Activated CD8-positive, alpha-beta T cell treated with anti-CD3 and anti-CD28 coated beads for 36 hours (primary cell): ENCODE results near the gene TIMM22. TPM values are rescaled to one million over a fixed set of nuclear protein-coding genes. Genes with fewer than 3 reads are reported as not detected.

Experiments
- ATAC-seq: fragments of 200-7000 bp; cut with Tn5 transposase; one replicate; pipeline ENCODE4 v1.10.0; 2021; ENCODE audit warnings: mild to moderate bottlenecking, moderate library complexity
- CTCF ChIA-PET: fragments of 350-600 bp; sonication (Branson Sonifier 250); formaldehyde crosslinking; loops from one replicate; lab custom pipeline; 2021; ENCODE audit warnings: antibody characterized with exemption; lab: Charles Lee
- POLR2A ChIA-PET: fragments of 350-600 bp; sonication (Branson Sonifier 250); formaldehyde crosslinking; loops from one replicate; lab custom pipeline; 2021; ENCODE audit warnings: antibody characterized with exemption; lab: Charles Lee
- DNase-seq: peaks from one replicate; pipeline ENCODE4 v3.0.0-alpha.2; 2020
- H3K27ac Mint-ChIP-seq: one replicate; pipeline ENCODE4 v1.8.0; 2021; ENCODE audit warnings: mild to moderate bottlenecking, mixed read lengths
- H3K27me3 Mint-ChIP-seq: one replicate; pipeline ENCODE4 v1.8.0; 2021; ENCODE audit warnings: mixed read lengths
- H3K36me3 Mint-ChIP-seq: one replicate; pipeline ENCODE4 v1.8.0; 2021; ENCODE audit warnings: low read depth, mixed read lengths
- H3K4me1 Mint-ChIP-seq: one replicate; pipeline ENCODE4 v1.8.0; 2021; ENCODE audit warnings: low read depth, mixed read lengths
- H3K4me3 Mint-ChIP-seq: one replicate; pipeline ENCODE4 v1.8.0; 2021; ENCODE audit warnings: mild to moderate bottlenecking, moderate library complexity, mixed read lengths
- H3K9me3 Mint-ChIP-seq: one replicate; pipeline ENCODE4 v1.8.0; 2021; ENCODE audit warnings: mixed read lengths
- CTCF ChIP-seq: fragments of 200-600 bp; IDR thresholded peaks from one replicate; pipeline ENCODE4 v1.8.0; 2022; ENCODE audit warnings: antibody characterized with exemption, mild to moderate bottlenecking
- intact Hi-C: fragments of 100-400 bp; cut with micrococcal nuclease; formaldehyde crosslinking; loops from one replicate; pipeline ENCODE4 v1.10.0; 2022
- total RNA-seq, 2 experiments: library from RNA; stranded (reverse); gene quantifications; one replicate each; pipeline ENCODE4 v1.2.3, GENCODE V29; 2021

Gene TIMM22
- total RNA-seq, 2 experiments from 2014 or later = 8.8 to 10.2 TPM

- TF ChIP-seq CTCF = no peak
- no peaks in the 10 kb centered on the region for H3K27me3 Mint-ChIP-seq
- no peak for ATAC-seq
- no peaks in the 10 kb centered on the region for H3K9me3 Mint-ChIP-seq
- no peaks in the 10 kb centered on the region for H3K4me1 Mint-ChIP-seq
- intact Hi-C loops = no loop called here
- ChIA-PET CTCF (interaction anchor here (0.8 kb wide), 1 partner anchor 18 kb away, joined by 3 read pairs; no protein-coding TSS in a partner anchor), POLR2A (no interaction called here)
- DNase-seq = no peak
- peaks cover 6% of the 10 kb centered on the region for H3K36me3 Mint-ChIP-seq
- H3K27ac Mint-ChIP-seq = no peak overlapping the region
- no peak overlapping the region for H3K4me3 Mint-ChIP-seq
Observed at GRCh38 chr17:1038459-1039122, 41.7 kb downstream of the TIMM22 start.

GRCh38 chr17:1039123-1039507, 42.2 kb downstream of the TIMM22 start:
- Mint-ChIP-seq H3K27me3 (no peaks in the 10 kb centered on the region), H3K4me3 (no peak overlapping the region), H3K9me3 (no peaks in the 10 kb centered on the region), H3K27ac (no peak overlapping the region), H3K4me1 (no peaks in the 10 kb centered on the region), H3K36me3 (peaks cover 6% of the 10 kb centered on the region)
- CTCF ChIA-PET = interaction anchor here (0.8 kb wide), 1 partner anchor 17 kb away, joined by 3 read pairs; no protein-coding TSS in a partner anchor
- intact Hi-C loops = no loop called here
- POLR2A ChIA-PET = no interaction called here
- TF ChIP-seq CTCF = no peak
- ATAC-seq (no peak), DNase-seq (no peak)

GRCh38 chr17:1039511-1040215, 42.7 kb downstream of the TIMM22 start:
- no peak overlapping the region for H3K4me3 Mint-ChIP-seq

GRCh38 chr17:1040216-1040600, 43.3 kb downstream of the TIMM22 start:
- POLR2A ChIA-PET = no interaction called here
- H3K36me3 Mint-ChIP-seq = peaks cover 6% of the 10 kb centered on the region
- no peaks in the 10 kb centered on the region for H3K9me3 Mint-ChIP-seq
- no peak for TF ChIP-seq CTCF
- no peaks in the 10 kb centered on the region for H3K4me1 Mint-ChIP-seq
- intact Hi-C loops = no loop called here
- CTCF ChIA-PET = interaction anchor here (1.1 kb wide), 1 partner anchor 16 kb away, joined by 4 read pairs; no protein-coding TSS in a partner anchor
- no peak overlapping the region for H3K27ac Mint-ChIP-seq
- ATAC-seq (no peak), DNase-seq (no peak)
- no peak overlapping the region for H3K4me3 Mint-ChIP-seq
- H3K27me3 Mint-ChIP-seq = no peaks in the 10 kb centered on the region

More at GRCh38 chr17:1039511-1040215, 42.7 kb downstream of the TIMM22 start:
- no peaks in the 10 kb centered on the region for H3K9me3 Mint-ChIP-seq
- ATAC-seq (no peak), DNase-seq (no peak)
- POLR2A ChIA-PET = no interaction called here
- no peak overlapping the region for H3K27ac Mint-ChIP-seq
- no peaks in the 10 kb centered on the region for H3K27me3 Mint-ChIP-seq
- H3K36me3 Mint-ChIP-seq = peaks cover 6% of the 10 kb centered on the region
- CTCF ChIA-PET = interaction anchor here (0.8 kb wide), 1 partner anchor 17 kb away, joined by 3 read pairs; no protein-coding TSS in a partner anchor
- no peak for TF ChIP-seq CTCF
- H3K4me1 Mint-ChIP-seq = no peaks in the 10 kb centered on the region
- intact Hi-C loops = no loop called here

GRCh38 chr17:1041746-1042145, 44.8 kb downstream of the TIMM22 start:
- TF ChIP-seq CTCF = no peak
- Mint-ChIP-seq H3K36me3 (peaks cover 6% of the 10 kb centered on the region), H3K4me1 (no peaks in the 10 kb centered on the region), H3K4me3 (no peak overlapping the region), H3K27me3 (no peaks in the 10 kb centered on the region), H3K27ac (no peak overlapping the region), H3K9me3 (no peaks in the 10 kb centered on the region)
- POLR2A ChIA-PET = no interaction called here
- CTCF ChIA-PET = no interaction called here
- no peak for ATAC-seq
- intact Hi-C loops = no loop called here
- no peak for DNase-seq
